Measurements from ENCODE around the gene PLEKHG3.

DNA sequence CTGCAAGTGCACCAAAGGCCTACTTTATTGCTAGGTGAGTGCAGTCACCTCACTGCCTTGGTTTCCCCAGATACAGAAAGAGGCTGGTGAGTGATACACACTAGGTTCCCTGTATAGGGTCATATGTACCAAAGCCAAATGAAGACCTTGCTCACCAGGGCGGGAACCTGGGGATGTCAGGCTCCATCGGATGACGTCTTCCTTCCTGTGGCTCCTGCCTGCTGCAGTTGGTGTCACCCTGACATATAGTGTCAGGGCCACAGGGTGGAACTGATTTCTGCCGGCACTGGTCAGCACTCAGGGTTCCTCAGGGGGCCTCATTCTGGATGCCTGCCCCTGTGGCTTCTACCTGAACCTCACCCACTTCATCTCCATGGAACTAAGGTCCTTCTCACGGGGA lies 43.1 kb downstream of the PLEKHG3 start:
- no peak for TF ChIP-seq EZH2 (IDR thresholded peaks at IDR 0.05; ENCODE audit: low read depth)
- TF ChIP-seq, protein P1, sequence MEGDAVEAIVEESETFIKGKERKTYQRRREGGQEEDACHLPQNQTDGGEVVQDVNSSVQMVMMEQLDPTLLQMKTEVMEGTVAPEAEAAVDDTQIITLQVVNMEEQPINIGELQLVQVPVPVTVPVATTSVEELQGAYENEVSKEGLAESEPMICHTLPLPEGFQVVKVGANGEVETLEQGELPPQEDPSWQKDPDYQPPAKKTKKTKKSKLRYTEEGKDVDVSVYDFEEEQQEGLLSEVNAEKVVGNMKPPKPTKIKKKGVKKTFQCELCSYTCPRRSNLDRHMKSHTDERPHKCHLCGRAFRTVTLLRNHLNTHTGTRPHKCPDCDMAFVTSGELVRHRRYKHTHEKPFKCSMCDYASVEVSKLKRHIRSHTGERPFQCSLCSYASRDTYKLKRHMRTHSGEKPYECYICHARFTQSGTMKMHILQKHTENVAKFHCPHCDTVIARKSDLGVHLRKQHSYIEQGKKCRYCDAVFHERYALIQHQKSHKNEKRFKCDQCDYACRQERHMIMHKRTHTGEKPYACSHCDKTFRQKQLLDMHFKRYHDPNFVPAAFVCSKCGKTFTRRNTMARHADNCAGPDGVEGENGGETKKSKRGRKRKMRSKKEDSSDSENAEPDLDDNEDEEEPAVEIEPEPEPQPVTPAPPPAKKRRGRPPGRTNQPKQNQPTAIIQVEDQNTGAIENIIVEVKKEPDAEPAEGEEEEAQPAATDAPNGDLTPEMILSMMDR (conservative IDR thresholded peaks at IDR 0.05), result no peak
